A549 (cell line): ENCODE results near the gene LMO7.

Source experiments
- CTCF ChIP-seq: fragments of >200 bp; sonication (Bioruptor Twin); formaldehyde crosslinking; IDR thresholded peaks from 3 replicates; pipeline ENCODE4 v1.5.1; 2016
- EP300 ChIP-seq, 2 experiments: fragments of >200 bp; sonication (Bioruptor Twin); formaldehyde crosslinking; IDR thresholded peaks; 2 replicates in 1 of 2; 3 replicates in 1 of 2; pipeline ENCODE4 v1.6.1; 2016 to 2017
- MAX ChIP-seq: IDR thresholded peaks from 2 replicates; pipeline ENCODE4 v1.6.1; 2012
- POLR2A ChIP-seq: IDR thresholded peaks from 2 replicates; pipeline ENCODE4 v1.6.1; 2012; ENCODE audit warnings: mild to moderate bottlenecking, low read length
- RFX5 ChIP-seq: fragments of 450-650 bp; IDR thresholded peaks from 2 replicates; pipeline ENCODE4 v1.7.1; 2014; ENCODE audit warnings: antibody characterized with exemption, mild to moderate bottlenecking, moderate library complexity

GRCh38 chr13:75897386-75897785 is 261.3 kb downstream of the LMO7 start:
- TF ChIP-seq POLR2A, result no peak
- no peak for TF ChIP-seq CTCF
- TF ChIP-seq RFX5, result no peak
- TF ChIP-seq EP300 (IDR thresholded peaks at IDR 0.05), result no peak
- TF ChIP-seq MAX, result no peak
